ENCODE data around the gene LHX6. TPM values are rescaled to one million over a fixed set of nuclear protein-coding genes. Genes with fewer than 3 reads are reported as not detected.

The LHX6 gene
- total and polyA plus RNA-seq, 2 experiments from 2014 or later, result not detected

GRCh38 chr9:122190597-122191381 is 38.0 kb downstream of the LHX6 start:
- Histone ChIP-seq H3K4me3 (no peak overlapping the region), H3F3A (ENCODE audit: insufficient read depth) (no peaks in the 10 kb centered on the region), H3K9ac (peak overlapping the region; percentile 9; the same call in 1 of the 2 replicates), H3K27me3 (replicated peaks; ENCODE audit: insufficient read depth) (no peaks in the 10 kb centered on the region), H3K4me2 (ENCODE audit: unreplicated experiment) (no peak overlapping the region), H3K9me2 (ENCODE audit: insufficient read depth) (no peaks in the 10 kb centered on the region), H3K27ac (no peak overlapping the region), H3K36me3 (ENCODE audit: low read depth) (no peaks in the 10 kb centered on the region), H4K20me1 (ENCODE audit: insufficient read depth) (no peaks in the 10 kb centered on the region), H2AFZ (peak overlapping the region; percentile 42; the same call in 1 of the 2 replicates), H3K79me2 (ENCODE audit: insufficient read depth) (no peaks in the 10 kb centered on the region), H3K4me1 (ENCODE audit: insufficient read depth) (peaks cover 8% of the 10 kb centered on the region), H3K9me3 (ENCODE audit: low read depth) (no peaks in the 10 kb centered on the region)
- peak; percentile 78 for DNase-seq
- WGBS, 2 experiments (ENCODE audit: low coverage in 1 of 2, low lambda C conversion rate in 2 of 2, missing lambda C conversion rate in 2 of 2), result 44 to 48% methylated on average over 12 of the region's 12 CpGs
- in situ Hi-C loops (cut with MboI), result no loop called here
- TF ChIP-seq EZH2 (IDR thresholded peaks at IDR 0.05; ENCODE audit: insufficient read depth, poor library complexity, severe bottlenecking), result no peak
- no peak for TF ChIP-seq EZH2phosphoT487 (IDR thresholded peaks at IDR 0.05; ENCODE audit: insufficient read depth, low read depth)

GRCh38 chr9:122188369-122188768 is 40.4 kb downstream of the LHX6 start:
- H3K4me2 ChIP-seq (ENCODE audit: unreplicated experiment), result no peak overlapping the region
- H3F3A ChIP-seq (ENCODE audit: insufficient read depth), result no peaks in the 10 kb centered on the region
- no peak overlapping the region for H3K27ac ChIP-seq
- H3K9ac ChIP-seq, result no peak overlapping the region
- H3K4me3 ChIP-seq, result no peak overlapping the region
- H3K79me2 ChIP-seq (ENCODE audit: insufficient read depth), result no peaks in the 10 kb centered on the region
- H3K4me1 ChIP-seq (ENCODE audit: insufficient read depth), result peaks cover 8% of the 10 kb centered on the region
- 78% methylated on average over 6 of the region's 6 CpGs for WGBS, 2 experiments (ENCODE audit: low coverage in 1 of 2, low lambda C conversion rate in 2 of 2, missing lambda C conversion rate in 2 of 2)
- no peaks in the 10 kb centered on the region for H3K9me2 ChIP-seq (ENCODE audit: insufficient read depth)
- no peak for TF ChIP-seq EZH2 (IDR thresholded peaks at IDR 0.05; ENCODE audit: insufficient read depth, poor library complexity, severe bottlenecking)
- TF ChIP-seq EZH2phosphoT487 (IDR thresholded peaks at IDR 0.05; ENCODE audit: insufficient read depth, low read depth), result no peak
- no peaks in the 10 kb centered on the region for H3K36me3 ChIP-seq (ENCODE audit: low read depth)
- in situ Hi-C loops (cut with MboI), result no loop called here
- no peaks in the 10 kb centered on the region for H3K9me3 ChIP-seq (ENCODE audit: low read depth)
- H4K20me1 ChIP-seq (ENCODE audit: insufficient read depth), result no peaks in the 10 kb centered on the region
- no peak overlapping the region for H2AFZ ChIP-seq
- peaks cover 11% of the 10 kb centered on the region for H3K27me3 ChIP-seq (replicated peaks; ENCODE audit: insufficient read depth)
- DNase-seq, result no peak

- Histone ChIP-seq H4K20me1 (ENCODE audit: insufficient read depth) (no peaks in the 10 kb centered on the region), H3K27ac (no peak overlapping the region), H3K27me3 (replicated peaks; ENCODE audit: insufficient read depth) (peaks cover 20% of the 10 kb centered on the region), H3K9me2 (ENCODE audit: insufficient read depth) (no peaks in the 10 kb centered on the region), H3K9ac (no peak overlapping the region), H3K4me3 (no peak overlapping the region), H3K36me3 (ENCODE audit: low read depth) (no peaks in the 10 kb centered on the region), H3F3A (ENCODE audit: insufficient read depth) (no peaks in the 10 kb centered on the region), H2AFZ (no peak overlapping the region), H3K4me1 (ENCODE audit: insufficient read depth) (peaks cover 8% of the 10 kb centered on the region), H3K79me2 (ENCODE audit: insufficient read depth) (no peaks in the 10 kb centered on the region), H3K4me2 (ENCODE audit: unreplicated experiment) (no peak overlapping the region), H3K9me3 (ENCODE audit: low read depth) (no peaks in the 10 kb centered on the region)
- WGBS, 2 experiments (ENCODE audit: low coverage in 1 of 2, low lambda C conversion rate in 2 of 2, missing lambda C conversion rate in 2 of 2), result 81% methylated on average over 8 of the region's 8 CpGs
- in situ Hi-C loops (cut with MboI), result no loop called here
- TF ChIP-seq EZH2phosphoT487 (IDR thresholded peaks at IDR 0.05; ENCODE audit: insufficient read depth, low read depth) (no peak), EZH2 (IDR thresholded peaks at IDR 0.05; ENCODE audit: insufficient read depth, poor library complexity, severe bottlenecking) (no peak)
- DNase-seq, result no peak
These were observed 41.8 kb downstream of the LHX6 start for GRCh38 chr9:122186777-122187470.

- H3F3A ChIP-seq (ENCODE audit: insufficient read depth), result no peaks in the 10 kb centered on the region
- no peaks in the 10 kb centered on the region for H3K9me2 ChIP-seq (ENCODE audit: insufficient read depth)
- whole genome bisulfite sequencing, 2 experiments (ENCODE audit: low coverage in 1 of 2, low lambda C conversion rate in 2 of 2, missing lambda C conversion rate in 2 of 2), result 88 to 89% methylated on average over 5 of the region's 5 CpGs
- no peak overlapping the region for H3K4me2 ChIP-seq (ENCODE audit: unreplicated experiment)
- no peaks in the 10 kb centered on the region for H3K9me3 ChIP-seq (ENCODE audit: low read depth)
- H4K20me1 ChIP-seq (ENCODE audit: insufficient read depth), result no peaks in the 10 kb centered on the region
- TF ChIP-seq EZH2 (IDR thresholded peaks at IDR 0.05; ENCODE audit: insufficient read depth, poor library complexity, severe bottlenecking), result no peak
- TF ChIP-seq EZH2phosphoT487 (IDR thresholded peaks at IDR 0.05; ENCODE audit: insufficient read depth, low read depth), result no peak
- no peak overlapping the region for H3K9ac ChIP-seq
- H2AFZ ChIP-seq, result no peak overlapping the region
- H3K27ac ChIP-seq, result no peak overlapping the region
- H3K79me2 ChIP-seq (ENCODE audit: insufficient read depth), result no peaks in the 10 kb centered on the region
- H3K36me3 ChIP-seq (ENCODE audit: low read depth), result no peaks in the 10 kb centered on the region
- in situ Hi-C loops (cut with MboI), result no loop called here
- peaks cover 20% of the 10 kb centered on the region for H3K27me3 ChIP-seq (replicated peaks; ENCODE audit: insufficient read depth)
- DNase-seq, result no peak
- H3K4me1 ChIP-seq (ENCODE audit: insufficient read depth), result peaks cover 8% of the 10 kb centered on the region
- H3K4me3 ChIP-seq, result no peak overlapping the region
These were observed 42.5 kb downstream of the LHX6 start for GRCh38 chr9:122186301-122186700.
